DMS53 treated with DMSO at 0.1 percent for 48 hours (cell line): Measurements from ENCODE around the gene HEPACAM2.

Source experiments
- DNase-seq: peaks from one replicate; lab custom pipeline; 2025; ENCODE audit not compliant: unreplicated experiment; lab: John Stamatoyannopoulos, UW

HEPACAM2 gene

GRCh38 chr7:93226310-93226709 is at the start of gene HEPACAM2:
TSS of gene HEPACAM2 (minus strand) at chr7:93226469.
- peak; percentile 93 for DNase-seq

GRCh38 chr7:93265220-93265619 is 39.0 kb upstream of the HEPACAM2 start:
- no peak for DNase-seq

DNA sequence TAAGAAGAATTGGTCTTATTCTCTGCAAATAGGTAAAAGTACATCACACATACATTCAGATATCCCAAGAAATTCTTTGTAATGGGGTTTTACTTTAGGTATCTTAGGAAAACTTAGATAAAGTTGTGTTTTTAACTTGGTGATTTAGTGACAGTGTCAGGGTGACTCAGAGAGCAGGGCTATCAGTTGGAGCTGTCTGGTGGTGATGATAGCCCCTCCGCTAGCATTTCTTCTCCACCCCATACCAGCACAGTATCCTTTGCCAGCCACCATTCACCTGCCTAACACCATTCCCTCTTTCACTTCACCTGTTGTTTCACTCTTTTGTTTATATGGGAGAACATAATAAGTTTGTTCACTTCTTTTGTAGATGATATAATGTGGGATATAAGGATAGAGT is 36.3 kb upstream of the HEPACAM2 start:
- DNase-seq: no peak

DNA sequence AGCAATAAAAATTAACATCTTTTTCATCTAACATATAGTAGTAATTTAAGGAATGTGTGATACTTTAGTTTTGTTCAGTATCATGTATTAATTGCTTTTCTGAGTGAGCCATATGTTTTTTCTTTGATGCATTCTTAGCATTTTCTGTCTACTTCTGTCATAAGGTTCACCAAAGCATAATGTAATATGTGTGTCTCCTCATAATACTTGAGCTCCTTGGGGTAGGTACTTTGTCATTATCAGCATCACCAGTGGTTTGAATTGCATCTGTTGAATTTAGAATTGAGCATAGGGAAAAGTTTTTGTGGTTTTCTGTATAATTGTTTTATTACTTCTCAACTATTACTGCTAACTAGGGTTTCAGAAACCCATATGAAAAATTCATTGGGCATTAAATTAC is 32.4 kb upstream of the HEPACAM2 start:
- DNase-seq: no peak

DNA sequence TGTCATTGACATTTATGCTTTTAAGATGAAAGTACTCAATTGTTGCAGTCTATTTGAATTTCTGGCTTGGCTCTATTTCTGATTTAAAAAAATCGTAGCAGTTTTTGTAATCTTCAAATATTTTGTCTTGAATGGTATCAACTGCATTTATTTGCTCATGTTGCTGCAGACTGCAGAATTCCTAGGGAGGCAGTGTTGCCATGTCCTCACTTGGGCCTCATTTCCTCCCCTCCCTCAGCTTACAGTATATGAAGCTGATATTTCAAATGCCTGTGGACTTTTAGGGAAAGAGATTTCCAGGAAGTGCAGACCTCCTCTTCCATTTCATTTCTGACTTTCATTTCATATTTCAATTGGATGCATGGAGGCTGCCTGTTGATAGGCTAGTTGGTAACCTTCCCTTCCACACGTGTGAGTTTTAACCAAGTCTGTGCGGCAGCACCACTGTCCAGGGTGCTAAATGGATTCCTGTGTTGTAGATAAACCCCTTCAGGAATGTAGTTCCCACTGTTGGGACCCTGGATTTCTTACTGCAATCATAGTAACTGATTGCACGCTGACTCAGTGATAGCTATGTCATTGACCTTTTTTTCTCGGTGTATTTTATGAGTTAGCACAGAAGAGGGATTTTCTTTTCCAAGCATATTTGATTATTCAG is 23.4 kb upstream of the HEPACAM2 start:
- no peak for DNase-seq

DNA sequence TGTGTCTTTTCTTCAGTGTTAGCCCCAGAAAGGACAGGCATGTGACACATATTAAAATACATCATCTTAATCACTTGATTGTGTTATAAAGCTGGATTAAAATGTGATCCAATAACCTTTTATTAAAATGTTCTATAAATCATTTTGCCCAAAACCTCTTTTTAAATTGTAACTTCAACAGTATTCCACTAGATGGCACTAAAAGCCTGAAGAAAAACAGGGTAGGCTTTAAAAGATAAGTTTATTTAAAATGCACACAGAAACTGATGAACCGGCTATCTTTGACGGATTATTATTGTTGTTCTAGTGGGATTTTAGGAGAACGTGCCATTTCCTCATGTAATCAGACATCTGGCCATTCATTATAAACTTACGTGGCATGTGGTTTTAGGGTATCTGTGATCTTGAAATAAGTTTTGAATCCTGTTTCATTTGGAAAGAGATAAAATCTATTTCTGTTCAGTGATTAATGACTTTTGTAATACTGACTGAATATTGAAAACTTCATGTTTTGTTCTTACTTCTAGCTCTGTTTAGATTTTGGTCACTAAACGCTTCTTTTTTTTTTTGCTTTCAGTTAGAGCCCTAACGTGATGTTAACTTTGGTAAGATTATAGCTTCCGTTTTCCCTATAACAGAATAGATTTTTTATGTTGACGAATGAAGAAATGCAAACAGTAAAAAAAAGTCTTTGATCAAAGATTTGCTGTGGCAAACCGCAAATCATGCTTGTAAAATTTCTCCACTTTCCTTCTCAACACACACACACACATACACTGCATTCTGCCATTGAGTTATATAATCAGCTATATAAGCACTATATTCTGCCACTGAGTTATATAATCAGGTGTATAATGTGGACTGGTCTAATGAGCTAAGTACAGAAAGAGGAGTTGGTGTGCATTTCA is 19.5 kb upstream of the HEPACAM2 start:
- DNase-seq: peak; percentile 33

GRCh38 chr7:93242106-93242505 is 15.8 kb upstream of the HEPACAM2 start:
- DNase-seq: no peak

- no peak for DNase-seq
Observed at GRCh38 chr7:93239824-93240223, 13.6 kb upstream of the HEPACAM2 start.

DNA sequence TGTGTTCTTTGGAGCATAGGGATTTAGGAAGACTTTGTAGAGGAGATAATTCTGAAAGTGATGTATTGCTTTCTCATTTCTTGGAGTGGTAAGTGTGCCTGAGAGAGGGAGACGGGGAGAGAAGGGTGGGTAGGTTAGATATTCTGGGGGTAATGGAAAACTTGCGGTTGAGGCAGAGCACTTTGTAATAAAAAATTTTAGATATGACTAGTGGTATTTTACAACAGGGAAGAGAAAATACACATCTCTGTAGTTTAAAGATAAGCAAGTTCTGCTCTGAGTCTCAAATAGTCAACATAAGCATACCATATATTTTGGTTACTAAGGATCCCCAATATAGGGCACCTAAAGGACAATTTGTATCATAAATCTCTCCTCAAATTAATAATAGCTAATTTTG is 12.5 kb upstream of the HEPACAM2 start:
- DNase-seq: no peak

DNA sequence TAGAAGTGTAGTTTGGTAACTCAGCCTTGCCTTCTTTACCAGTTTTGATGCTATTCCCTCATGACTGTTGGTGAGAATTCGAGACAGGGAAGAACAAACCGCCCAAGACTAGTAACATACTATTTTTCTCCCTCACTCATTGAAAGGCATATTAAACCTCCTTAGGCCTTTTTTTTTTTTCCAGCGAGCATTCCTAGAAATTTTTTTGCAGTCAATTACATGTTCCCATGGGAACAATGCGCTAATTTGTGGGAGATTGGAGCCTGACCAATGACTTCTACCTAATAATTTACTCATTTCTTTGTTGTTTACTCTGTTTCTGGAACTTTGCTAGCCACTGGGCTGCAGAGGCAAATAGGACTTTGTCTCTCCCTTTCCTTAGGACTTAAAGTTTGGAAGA is 11.9 kb upstream of the HEPACAM2 start:
- DNase-seq: no peak

GRCh38 chr7:93235541-93235940 is 9.3 kb upstream of the HEPACAM2 start:
- no peak for DNase-seq

DNA sequence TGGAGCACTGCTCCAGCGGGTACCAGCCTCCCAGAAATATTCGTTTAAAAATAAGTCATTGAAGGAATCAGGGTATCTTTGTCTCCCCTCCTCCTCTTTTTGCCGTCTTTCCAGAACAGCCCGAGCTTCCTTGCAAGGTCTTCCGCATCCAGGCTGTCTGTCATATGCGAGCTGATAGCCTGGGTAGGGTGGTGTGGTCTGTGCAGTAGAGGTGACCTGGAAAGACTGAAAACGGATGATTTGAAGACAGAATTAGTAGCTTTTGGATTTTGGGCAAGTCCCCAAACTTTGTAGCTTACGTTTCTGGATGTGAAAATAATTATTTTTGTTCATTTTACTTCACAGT is 6.4 kb upstream of the HEPACAM2 start:
- DNase-seq: no peak

DNA sequence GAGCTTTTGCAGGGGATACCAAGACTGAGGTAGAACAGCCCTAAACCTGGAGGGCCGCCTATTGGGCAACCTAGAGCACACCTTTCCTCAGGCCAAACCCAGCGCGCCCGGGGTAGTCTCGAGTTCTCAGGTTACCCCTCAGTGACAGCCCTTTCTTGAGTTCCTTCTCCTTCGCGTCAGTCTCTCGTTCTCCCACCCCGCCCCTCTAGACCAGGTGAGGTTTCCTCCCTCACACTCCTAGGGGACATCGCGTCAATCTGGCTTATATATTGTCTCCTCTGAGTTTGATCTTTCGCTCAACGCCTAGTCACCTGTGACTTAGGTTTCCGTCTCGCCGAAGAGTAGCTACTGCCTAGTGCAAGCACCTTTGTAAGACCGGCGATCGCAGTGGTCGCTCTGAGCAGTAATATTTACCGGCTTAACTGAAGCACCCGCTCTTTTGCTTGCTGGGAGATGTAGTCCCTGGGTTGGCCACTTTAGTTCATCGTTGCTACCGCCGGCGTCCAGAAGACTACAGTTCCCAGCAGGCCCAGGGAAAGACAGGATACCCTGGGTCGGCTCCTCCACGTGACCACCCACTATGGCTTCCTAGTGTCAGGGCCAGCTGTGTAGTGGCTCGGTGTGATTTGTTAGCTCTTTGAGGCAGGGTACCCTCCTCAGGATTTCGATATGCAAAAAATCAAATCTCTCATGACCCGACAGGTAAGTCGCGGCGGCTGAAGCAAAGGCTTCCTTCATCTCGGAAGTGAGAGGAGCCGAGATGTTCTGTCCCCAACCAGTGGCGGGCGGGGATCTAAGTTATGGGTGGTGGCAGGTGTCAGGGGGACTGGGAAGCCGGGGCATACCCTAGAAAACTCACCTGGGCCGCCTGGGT is 5.8 kb upstream of the HEPACAM2 start, which contains the start of gene VPS50:
TSS of gene VPS50 (plus strand) at position 568 of the 874 bp plus-strand sequence. CDS start at position 670, 102 bp downstream.
- peak; percentile 99 for DNase-seq

- no peak for DNase-seq
Observed at GRCh38 chr7:93231259-93231658, 5.0 kb upstream of the HEPACAM2 start.

DNA sequence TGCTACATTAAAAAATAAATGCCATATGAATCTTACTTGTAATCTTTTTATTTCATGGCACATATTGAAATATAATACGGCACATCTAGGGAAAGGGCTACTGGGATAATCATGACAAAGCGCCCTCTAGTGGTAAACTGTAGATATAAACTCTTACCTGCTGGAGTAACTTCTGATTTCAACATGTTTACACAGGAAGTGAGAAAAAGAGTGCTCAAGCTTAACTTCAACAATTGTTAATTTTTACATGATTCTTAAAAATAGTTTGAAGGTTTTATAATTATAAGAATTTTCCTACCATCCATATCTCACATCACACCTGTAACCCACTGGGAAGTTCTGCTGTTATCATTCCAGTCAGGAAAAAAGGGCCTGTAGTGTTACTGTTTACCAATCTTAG is 2.0 kb upstream of the HEPACAM2 start:
- DNase-seq: peak; percentile 89

GRCh38 chr7:93219868-93220267 is 6.4 kb downstream of the HEPACAM2 start:
- no peak for DNase-seq

DNA sequence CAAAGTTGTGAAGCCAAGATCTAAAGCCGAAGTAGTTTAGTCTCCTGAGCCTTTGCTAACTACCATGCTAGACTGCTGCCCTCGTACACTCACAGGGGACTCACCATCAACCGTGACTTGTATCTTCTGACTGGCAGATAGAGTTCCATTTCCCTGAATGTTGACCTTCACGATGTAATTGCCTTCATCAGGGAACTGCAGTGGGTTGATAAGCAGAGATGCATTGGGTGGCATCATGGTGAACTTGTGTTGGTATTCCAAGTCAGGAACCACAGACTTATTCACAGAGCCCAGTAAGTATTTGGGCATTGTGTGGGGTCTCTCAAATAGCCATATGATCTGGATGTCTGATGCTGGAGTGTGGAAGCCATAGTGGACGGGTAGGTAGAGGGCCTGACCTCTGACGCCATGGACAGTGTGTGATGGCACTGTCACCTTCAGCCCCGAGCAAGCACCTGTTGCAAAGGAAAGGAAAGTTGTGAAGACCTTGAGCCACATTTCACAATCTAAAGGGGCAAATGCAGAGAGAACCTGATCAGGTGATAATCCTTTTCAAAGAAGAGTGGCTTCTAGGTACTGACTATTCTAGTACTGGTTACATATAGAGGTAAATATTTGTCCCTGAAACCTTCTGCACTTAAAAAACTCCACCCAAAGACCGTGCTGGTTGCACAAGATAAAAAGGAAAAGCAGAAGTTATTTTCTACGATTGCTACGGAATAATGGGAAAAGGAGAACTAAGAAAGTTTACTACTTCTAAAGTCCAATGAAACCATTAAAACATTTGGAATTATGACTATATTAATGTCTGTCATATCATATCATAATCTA is 7.1 kb downstream of the HEPACAM2 start:
- DNase-seq: no peak

GRCh38 chr7:93212881-93213280 is 13.4 kb downstream of the HEPACAM2 start:
- DNase-seq: no peak

- DNase-seq: no peak
Observed at GRCh38 chr7:93211228-93211818, 14.9 kb downstream of the HEPACAM2 start.

GRCh38 chr7:93205046-93205445 is 21.2 kb downstream of the HEPACAM2 start:
- peak; percentile 52 for DNase-seq
